ENCODE data around the gene MXD3. TPM values are rescaled to one million over a fixed set of nuclear protein-coding genes. Genes with fewer than 3 reads are reported as not detected.

The MXD3 gene
- total and polyA plus RNA-seq, 10 of the 15 experiments (the other 5 are each of a cell fraction or from before 2014, with no cell fraction given): 0.24 to 29.8 (median 13.5) TPM

DNA sequence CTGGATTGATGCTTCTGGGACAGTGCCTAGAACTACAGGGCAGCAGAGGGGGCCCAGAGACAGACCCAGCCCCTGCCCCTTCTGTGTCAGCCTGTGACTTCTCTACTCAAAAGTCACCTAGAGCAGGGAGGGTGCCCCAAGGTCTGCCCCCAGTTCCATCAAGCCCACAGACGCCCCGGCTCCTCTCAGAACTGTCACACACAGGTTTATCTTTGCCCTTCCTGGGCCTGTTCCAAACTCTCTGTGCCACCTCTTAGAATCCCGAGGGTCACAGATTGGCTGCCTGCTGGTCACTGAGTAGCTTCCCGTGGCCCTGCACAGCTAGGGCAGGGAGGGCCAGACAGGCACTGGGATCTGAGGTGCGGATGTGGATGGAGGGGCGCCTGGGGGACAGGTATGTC lies 47.8 kb upstream of the MXD3 start (continued):
- TF ChIP-seq RELA (IDR thresholded peaks at IDR 0.05; ENCODE audit: borderline replicate concordance, partially characterized antibody) (no peak), RB1 (IDR thresholded peaks at IDR 0.05; ENCODE audit: borderline replicate concordance) (no peak), ZNF274 (IDR thresholded peaks at IDR 0.05; ENCODE audit: insufficient read depth, insufficient read length) (no peak), TAF1 (IDR thresholded peaks at IDR 0.05; ENCODE audit: borderline replicate concordance, low read depth, low read length) (no peak), DPF2 (IDR thresholded peaks at IDR 0.05) (no peak), SMARCA5 (IDR thresholded peaks at IDR 0.05) (no peak), GATAD2B (conservative IDR thresholded peaks at IDR 0.05; ENCODE audit: low read depth) (no peak), NR2C2 (IDR thresholded peaks at IDR 0.05; ENCODE audit: borderline replicate concordance, control insufficient read depth, insufficient read length, low read depth) (no peak)
- TF ChIP-seq, protein P1, sequence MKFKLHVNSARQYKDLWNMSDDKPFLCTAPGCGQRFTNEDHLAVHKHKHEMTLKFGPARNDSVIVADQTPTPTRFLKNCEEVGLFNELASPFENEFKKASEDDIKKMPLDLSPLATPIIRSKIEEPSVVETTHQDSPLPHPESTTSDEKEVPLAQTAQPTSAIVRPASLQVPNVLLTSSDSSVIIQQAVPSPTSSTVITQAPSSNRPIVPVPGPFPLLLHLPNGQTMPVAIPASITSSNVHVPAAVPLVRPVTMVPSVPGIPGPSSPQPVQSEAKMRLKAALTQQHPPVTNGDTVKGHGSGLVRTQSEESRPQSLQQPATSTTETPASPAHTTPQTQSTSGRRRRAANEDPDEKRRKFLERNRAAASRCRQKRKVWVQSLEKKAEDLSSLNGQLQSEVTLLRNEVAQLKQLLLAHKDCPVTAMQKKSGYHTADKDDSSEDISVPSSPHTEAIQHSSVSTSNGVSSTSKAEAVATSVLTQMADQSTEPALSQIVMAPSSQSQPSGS (IDR thresholded peaks at IDR 0.05; ENCODE audit: low read length): no peak
- TF ChIP-seq, protein P2, sequence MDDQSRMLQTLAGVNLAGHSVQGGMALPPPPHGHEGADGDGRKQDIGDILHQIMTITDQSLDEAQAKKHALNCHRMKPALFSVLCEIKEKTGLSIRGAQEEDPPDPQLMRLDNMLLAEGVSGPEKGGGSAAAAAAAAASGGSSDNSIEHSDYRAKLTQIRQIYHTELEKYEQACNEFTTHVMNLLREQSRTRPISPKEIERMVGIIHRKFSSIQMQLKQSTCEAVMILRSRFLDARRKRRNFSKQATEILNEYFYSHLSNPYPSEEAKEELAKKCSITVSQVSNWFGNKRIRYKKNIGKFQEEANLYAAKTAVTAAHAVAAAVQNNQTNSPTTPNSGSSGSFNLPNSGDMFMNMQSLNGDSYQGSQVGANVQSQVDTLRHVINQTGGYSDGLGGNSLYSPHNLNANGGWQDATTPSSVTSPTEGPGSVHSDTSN (IDR thresholded peaks at IDR 0.05; ENCODE audit: insufficient replicate concordance, low read depth, low read length): no peak

DNA sequence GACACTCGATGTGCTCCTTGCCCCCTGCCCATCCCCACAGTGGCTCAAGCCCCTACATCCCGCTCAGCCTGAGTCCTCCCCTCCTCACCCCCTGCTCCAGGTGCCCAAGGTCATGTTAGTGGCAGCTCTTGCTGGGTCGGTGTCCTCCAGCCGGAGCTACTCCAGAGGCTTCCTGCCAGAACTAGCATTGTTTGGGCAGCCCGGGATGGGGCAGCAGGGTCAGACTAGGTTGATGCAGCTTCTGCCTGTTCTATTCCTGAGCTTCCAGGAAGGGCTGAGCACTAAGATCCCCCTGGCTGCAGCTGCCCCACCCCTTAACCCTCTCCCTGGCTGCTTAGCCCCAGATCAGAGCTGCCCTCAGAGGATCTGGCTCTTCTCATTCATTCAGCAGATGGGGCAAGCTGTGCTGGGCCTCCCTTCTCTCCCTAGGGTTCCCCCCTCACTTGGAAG lies 46.7 kb upstream of the MXD3 start:
- SMC1A ChIA-PET (ENCODE audit: uncharacterized antibody, unreplicated experiment): interaction anchor here (0.7 to 3.9 kb wide), 9 partner anchors 9 to 223 kb away, joined by 3 to 19 read pairs (median 4); no protein-coding TSS in a partner anchor
- H3K4me2 ChIP-seq (ENCODE audit: control insufficient read depth, insufficient read depth): peak overlapping the region; percentile 99
- no peaks in the 10 kb centered on the region; a peak in 1 of 4 replicates for H3K36me3 ChIP-seq (ENCODE audit: control insufficient read depth in 2 of 2, insufficient read depth in 2 of 2, low read length in 1 of 2)
- H3K9me3 ChIP-seq (replicated peaks; ENCODE audit: control insufficient read depth, insufficient read depth, low read length): peaks cover 3% of the 10 kb centered on the region; the same call in 1 of the 3 replicates
- peaks cover 52% of the 10 kb centered on the region for H3K79me2 ChIP-seq (ENCODE audit: control insufficient read depth, insufficient read depth, low read length)
- peak overlapping the region; percentile 81 for H3K9ac ChIP-seq (ENCODE audit: control insufficient read depth, insufficient read depth, low read length)
- 0% methylated on average over 5 of the region's 5 CpGs for WGBS (ENCODE audit: insufficient coverage, insufficient replicate concordance, low lambda C conversion rate, missing lambda C conversion rate)
- intact Hi-C loops (cut with micrococcal nuclease; ENCODE audit: unreplicated experiment) (no loop called here), in situ Hi-C loops (cut with MboI) (no loop called here)
- no peaks in the 10 kb centered on the region for H4K20me1 ChIP-seq (ENCODE audit: control insufficient read depth, insufficient read depth)
- CTCF ChIA-PET: interaction anchor here (1.1 to 4.4 kb wide), 6 partner anchors 10 to 97 kb away, joined by 3 to 33 read pairs (median 11); no protein-coding TSS in a partner anchor
- peaks cover 52% of the 10 kb centered on the region for H3K4me1 ChIP-seq (ENCODE audit: control insufficient read depth, insufficient read depth, low read length)
- POLR2A ChIA-PET: interaction anchor here (0.5 to 2.1 kb wide), 12 partner anchors 9 to 756 kb away, joined by 3 to 14 read pairs (median 4); partner anchors contain the start of gene MXD3
- FAIRE-seq: peak; percentile 54
- ATAC-seq: peak; percentile 2
- 0 out of 2 replicates have a peak overlapping the region, but pooled peaks have one; percentile 57 for H2AFZ ChIP-seq (ENCODE audit: control insufficient read depth, low read depth, low read length)
- H3K4me3 ChIP-seq: peak overlapping the region; percentile 99
- no peak for TF ChIP-seq NR2C2 (IDR thresholded peaks at IDR 0.05; ENCODE audit: borderline replicate concordance, control insufficient read depth, insufficient read length, low read depth)
- no peak for TF ChIP-seq PKNOX1 (IDR thresholded peaks at IDR 0.05)
- no peak for TF ChIP-seq CTCF (IDR thresholded peaks at IDR 0.05 in 2 of 3, conservative IDR thresholded peaks at IDR 0.05 in 1 of 3; ENCODE audit: control insufficient read depth in 2 of 3, extremely low read depth in 1 of 3, insufficient read depth in 1 of 3, low read depth in 3 of 3, low read length in 3 of 3)
- no peaks in the 10 kb centered on the region for H3K27me3 ChIP-seq (replicated peaks in 1 of 2; ENCODE audit: control insufficient read depth in 2 of 2, insufficient read depth in 2 of 2, low read length in 1 of 2)
- DNase-seq (ENCODE audit: low read depth, low spot score): no peak
- no TSS peak for BruUV-seq (replicated peaks)
- peak overlapping the region; percentile 91 for H3K27ac ChIP-seq (ENCODE audit: control insufficient read depth, insufficient read depth)
- RAD21 ChIA-PET (ENCODE audit: unreplicated experiment): interaction anchor here (0.5 to 2.0 kb wide), 8 partner anchors 9 to 144 kb away, joined by 3 to 12 read pairs (median 4); no protein-coding TSS in a partner anchor

All from GM12878 (cell line).